B cell (primary cell): Measurements from ENCODE around the gene FAM180B. TPM values are rescaled to one million over a fixed set of nuclear protein-coding genes. Genes with fewer than 3 reads are reported as not detected.

Experiments used
- ATAC-seq: fragments of 200-7000 bp; cut with Tn5 transposase; one replicate; pipeline ENCODE4 v1.10.0; 2021; ENCODE audit warnings: low read depth, mild to moderate bottlenecking, moderate number of reproducible peaks, moderate library complexity
- CTCF ChIA-PET: fragments of 350-600 bp; sonication (Branson Sonifier 250); formaldehyde crosslinking; loops from one replicate; lab custom pipeline; 2021; ENCODE audit warnings: antibody characterized with exemption, inconsistent platforms; lab: Charles Lee
- POLR2A ChIA-PET: fragments of 350-600 bp; sonication (Branson Sonifier 250); formaldehyde crosslinking; loops from one replicate; lab custom pipeline; 2021; ENCODE audit warnings: antibody characterized with exemption; lab: Charles Lee
- DNase-seq: peaks from one replicate; pipeline ENCODE4 v3.0.0; 2013
- H2AFZ ChIP-seq: 2 replicates; pipeline ENCODE4 v1.6.1; 2012; ENCODE audit warnings: mild to moderate bottlenecking, low read depth, low read length; ENCODE audit not compliant: insufficient read depth, poor library complexity, severe bottlenecking
- H3K27ac ChIP-seq, 2 donors: 1 replicate in 1 of 2; 2 replicates in 1 of 2; pipeline ENCODE4 v1.5.1; 2012 to 2013; ENCODE audit warnings: low read length in 2 of 2, mild to moderate bottlenecking in 2 of 2, moderate library complexity in 1 of 2
- H3K27me3 ChIP-seq, 4 experiments: fragments of 200-600 bp in 1 of 4; sonication (generic) in 1 of 4; replicated peaks in 1 of 4; 1 replicate in 2 of 4; 2 replicates in 2 of 4; pipeline versions ENCODE4 v1.6.1 to v1.7.0; 2013 to 2016; ENCODE audit warnings: low read length in 3 of 4, mild to moderate bottlenecking in 2 of 4, mixed read lengths in 1 of 4, moderate library complexity in 1 of 4; ENCODE audit not compliant: insufficient read depth in 4 of 4, control insufficient read depth in 3 of 4; ENCODE audit errors: control extremely low read depth in 1 of 4
- H3K36me3 ChIP-seq, 2 experiments: replicated peaks in 1 of 2; 1 replicate in 1 of 2; 2 replicates in 1 of 2; pipeline versions ENCODE4 v1.6.1 to v1.7.1; 2013; ENCODE audit warnings: low read length in 1 of 2; ENCODE audit not compliant: insufficient read depth in 2 of 2, control insufficient read depth in 1 of 2; ENCODE audit errors: control extremely low read depth in 1 of 2, extremely low read depth in 1 of 2
- H3K4me1 ChIP-seq, 2 donors: fragments of 200-600 bp in 1 of 2; sonication (generic) in 1 of 2; 1 replicate in 1 of 2; 2 replicates in 1 of 2; pipeline versions ENCODE4 v1.5.1 to v1.6.1; 2013 to 2017; ENCODE audit warnings: low read length in 2 of 2; ENCODE audit not compliant: control insufficient read depth in 2 of 2, insufficient read depth in 2 of 2
- H3K4me2 ChIP-seq: replicated peaks from 2 replicates; pipeline ENCODE3; 2012; ENCODE audit warnings: mild to moderate bottlenecking, low read depth, low read length; ENCODE audit not compliant: poor library complexity, severe bottlenecking
- H3K4me3 ChIP-seq, 5 experiments: fragments of 200-600 bp in 1 of 5; sonication (generic) in 1 of 5; 1 replicate in 3 of 5; 2 replicates in 2 of 5; pipeline versions ENCODE4 v1.5.1 to v1.7.0; 2011 to 2016; ENCODE audit warnings: low read length in 4 of 5, mild to moderate bottlenecking in 4 of 5, low read depth in 2 of 5, control low read depth in 1 of 5, moderate library complexity in 1 of 5; ENCODE audit not compliant: insufficient read depth in 1 of 5; ENCODE audit errors: control extremely low read depth in 1 of 5, extremely low read depth in 1 of 5
- H3K79me2 ChIP-seq: fragments of 200-600 bp; sonication (generic); one replicate; pipeline ENCODE4 v1.6.0; 2016; ENCODE audit warnings: low read length; ENCODE audit not compliant: control insufficient read depth, insufficient read depth
- H3K9ac ChIP-seq: fragments of 200-600 bp; sonication (generic); 2 replicates; pipeline ENCODE4 v1.6.1; 2017; ENCODE audit warnings: mild to moderate bottlenecking, low read length, moderate library complexity
- H3K9me3 ChIP-seq, 3 donors: one replicate each; pipeline versions ENCODE4 v1.6.1 to v1.7.1; 2013; ENCODE audit warnings: low read length in 2 of 3; ENCODE audit not compliant: control insufficient read depth in 2 of 3, insufficient read depth in 1 of 3; ENCODE audit errors: control extremely low read depth in 1 of 3
- H4K20me1 ChIP-seq: 2 replicates; pipeline ENCODE4 v1.6.0; 2012; ENCODE audit warnings: mild to moderate bottlenecking, low read length; ENCODE audit not compliant: insufficient read depth, control insufficient read depth, poor library complexity, severe bottlenecking
- H3K27ac Mint-ChIP-seq: one replicate; pipeline ENCODE4 v1.8.0; 2021; ENCODE audit warnings: mixed read lengths
- H3K27me3 Mint-ChIP-seq: one replicate; pipeline ENCODE4 v1.8.0; 2021; ENCODE audit warnings: mixed read lengths
- H3K4me1 Mint-ChIP-seq: one replicate; pipeline ENCODE4 v1.8.0; 2021; ENCODE audit warnings: mixed read lengths
- H3K4me3 Mint-ChIP-seq: one replicate; pipeline ENCODE4 v1.8.0; 2021; ENCODE audit warnings: mixed read lengths
- H3K9me3 Mint-ChIP-seq: one replicate; pipeline ENCODE4 v1.8.0; 2022; ENCODE audit warnings: mixed read lengths; ENCODE audit not compliant: insufficient read depth
- CTCF ChIP-seq: fragments of 200-600 bp; IDR thresholded peaks from one replicate; pipeline ENCODE4 v1.8.0; 2022; ENCODE audit warnings: antibody characterized with exemption, mild to moderate bottlenecking
- EZH2 ChIP-seq: IDR thresholded peaks from 2 replicates; pipeline ENCODE4 v1.6.1; 2012; ENCODE audit warnings: borderline replicate concordance, low read depth, mild to moderate bottlenecking, moderate library complexity, low read length; ENCODE audit not compliant: insufficient read depth, poor library complexity, severe bottlenecking
- WGBS: methylation state at CpG from one replicate; pipeline ENCODE4 v1.1.5; 2013; ENCODE audit warnings: missing lambda C conversion rate; ENCODE audit not compliant: insufficient coverage; 5-methylcytosine and 5-hydroxymethylcytosine counted together
- intact Hi-C: fragments of 100-400 bp; cut with micrococcal nuclease; formaldehyde crosslinking; loops from one replicate; pipeline ENCODE4 v1.10.0; 2022
- polyA plus RNA-seq: library from polyadenylated mRNA; depleted of rRNA; stranded (reverse); fragments of >200 nt; gene quantifications from 2 replicates; pipeline ENCODE4 v1.2.3, GENCODE V29; 2012
- total RNA-seq, 2 donors: library from RNA; stranded (reverse); fragments of 120-200 nt in 1 of 2; gene quantifications; 1 replicate in 1 of 2; 2 replicates in 1 of 2; pipeline versions ENCODE4 v1.2.3 to v1.2.4, GENCODE V29; 2013 to 2022

Gene FAM180B
- total and polyA plus RNA-seq, 2 donors (not counting 1 experiment from before 2014, with no cell fraction given) = 0.06 to 0.20 TPM

- no peak overlapping the region for H3K4me2 ChIP-seq
- H3K9me3 ChIP-seq = no peaks in the 10 kb centered on the region
- H2AFZ ChIP-seq = no peak overlapping the region
- TF ChIP-seq EZH2 (no peak), CTCF (no peak)
- Mint-ChIP-seq H3K4me3 (no peak overlapping the region), H3K4me1 (no peaks in the 10 kb centered on the region), H3K27ac (no peak overlapping the region), H3K9me3 (no peaks in the 10 kb centered on the region), H3K27me3 (peaks cover 17% of the 10 kb centered on the region)
- no peaks in the 10 kb centered on the region for H4K20me1 ChIP-seq
- no peaks in the 10 kb centered on the region for H3K36me3 ChIP-seq
- H3K27ac ChIP-seq = no peak overlapping the region
- peaks cover 0 to 8% (median 1%) of the 10 kb centered on the region in 4 experiments for H3K27me3 ChIP-seq
- no peak overlapping the region for H3K4me3 ChIP-seq
- H3K79me2 ChIP-seq = no peaks in the 10 kb centered on the region
- no peak overlapping the region for H3K9ac ChIP-seq
- intact Hi-C loops = no loop called here
- H3K4me1 ChIP-seq = no peaks in the 10 kb centered on the region
- WGBS = 92% methylated on average over 4 of the region's 4 CpGs
- DNase-seq (no peak), ATAC-seq (no peak)
- POLR2A ChIA-PET = no interaction called here
- CTCF ChIA-PET = interaction anchor here (0.5 to 1.3 kb wide), 2 partner anchors 14 to 57 kb away, joined by 3 to 4 read pairs; no protein-coding TSS in a partner anchor
These were observed 13.4 kb downstream of the FAM180B start for GRCh38 chr11:47599902-47600301.

GRCh38 chr11:47603295-47603694 is 16.8 kb downstream of the FAM180B start:
- WGBS = 100% methylated on average over 3 of the region's 4 CpGs
- TF ChIP-seq EZH2 (no peak), CTCF (no peak)
- no peak overlapping the region for H3K4me3 ChIP-seq
- intact Hi-C loops = no loop called here
- no peak overlapping the region for H3K4me2 ChIP-seq
- H3K4me1 ChIP-seq = no peaks in the 10 kb centered on the region
- no peaks in the 10 kb centered on the region for H3K9me3 ChIP-seq
- ChIA-PET POLR2A (no interaction called here), CTCF (no interaction called here)
- H3K27ac ChIP-seq = no peak overlapping the region
- H3K9ac ChIP-seq = no peak overlapping the region
- ATAC-seq = no peak
- H3K4me3 Mint-ChIP-seq = no peak overlapping the region
- no peaks in the 10 kb centered on the region for H3K79me2 ChIP-seq
- H3K36me3 ChIP-seq = peaks cover 0 to 4% of the 10 kb centered on the region in 2 experiments
- H3K27me3 Mint-ChIP-seq = peaks cover 5% of the 10 kb centered on the region
- H3K27me3 ChIP-seq = no peaks in the 10 kb centered on the region
- H2AFZ ChIP-seq = no peak overlapping the region
- DNase-seq = no peak
- H3K4me1 Mint-ChIP-seq = no peaks in the 10 kb centered on the region
- H4K20me1 ChIP-seq = no peaks in the 10 kb centered on the region
- no peaks in the 10 kb centered on the region for H3K9me3 Mint-ChIP-seq
- H3K27ac Mint-ChIP-seq = no peak overlapping the region
